H1 (cell line): ENCODE data around the gene RYR3. TPM values are rescaled to one million over a fixed set of nuclear protein-coding genes. Genes with fewer than 3 reads are reported as not detected.

ENCODE experiments used
- CTCF ChIA-PET: fragments of 300-600 bp; sonication (Branson Sonifier 250); formaldehyde crosslinking; loops from one replicate; lab custom pipeline; 2021; ENCODE audit not compliant: partially characterized antibody; lab: Charles Lee
- POLR2A ChIA-PET: fragments of 300-600 bp; sonication (Branson Sonifier 250); formaldehyde crosslinking; loops from one replicate; lab custom pipeline; 2021; ENCODE audit warnings: inconsistent platforms; ENCODE audit not compliant: partially characterized antibody; lab: Charles Lee
- DNase-seq, 2 experiments: peaks; one replicate each; pipeline versions ENCODE4 v3.0.0 to v3.0.0-alpha.2; 2010 to 2022; ENCODE audit warnings: low spot score in 2 of 2, low read depth in 1 of 2, mixed read lengths in 1 of 2
- FAIRE-seq: peaks from 2 replicates; lab custom pipeline; 2011; peaks lifted over from hg19 to GRCh38; lab: Jason Lieb, UNC
- H2AFZ ChIP-seq: 2 replicates; pipeline ENCODE4 v1.8.1; 2012; ENCODE audit warnings: low read length, inconsistent platforms
- H2AK5ac ChIP-seq: 2 replicates; pipeline ENCODE4 v1.6.1; 2013; ENCODE audit warnings: low read depth, low read length
- H2BK120ac ChIP-seq: replicated peaks from 2 replicates; pipeline ENCODE3; 2013; ENCODE audit warnings: low read depth, low read length, inconsistent platforms
- H2BK12ac ChIP-seq: 2 replicates; pipeline ENCODE4 v1.6.1; 2013; ENCODE audit warnings: low read depth, low read length
- H2BK15ac ChIP-seq: 2 replicates; pipeline ENCODE4 v1.6.1; 2013; ENCODE audit warnings: low read length
- H2BK20ac ChIP-seq: 2 replicates; pipeline ENCODE4 v1.6.1; 2013; ENCODE audit warnings: low read length
- H2BK5ac ChIP-seq: 2 replicates; pipeline ENCODE4 v1.6.1; 2013; ENCODE audit warnings: low read depth, low read length
- H3K14ac ChIP-seq: 2 replicates; pipeline ENCODE4 v1.6.1; 2013; ENCODE audit warnings: inconsistent platforms; ENCODE audit not compliant: insufficient read length
- H3K18ac ChIP-seq: 2 replicates; pipeline ENCODE4 v1.6.1; 2013; ENCODE audit warnings: low read length; ENCODE audit errors: extremely low read depth
- H3K23ac ChIP-seq: 2 replicates; pipeline ENCODE4 v1.6.1; 2013; ENCODE audit warnings: inconsistent platforms; ENCODE audit not compliant: insufficient read length
- H3K23me2 ChIP-seq: 2 replicates; pipeline ENCODE4 v1.6.1; 2013; ENCODE audit warnings: low read depth, low read length
- H3K27ac ChIP-seq: 2 replicates; pipeline ENCODE4 v1.6.1; 2011; ENCODE audit warnings: low read depth, low read length, inconsistent platforms
- H3K27me3 ChIP-seq, 4 experiments: replicated peaks in 1 of 4; 1 replicate in 1 of 4; 2 replicates in 3 of 4; pipeline versions ENCODE4 v1.6.1 to v1.8.1; 2011 to 2013; ENCODE audit warnings: low read length in 3 of 4, mild to moderate bottlenecking in 3 of 4, inconsistent platforms in 2 of 4, mixed read lengths in 2 of 4, moderate library complexity in 1 of 4; ENCODE audit not compliant: control insufficient read depth in 3 of 4, insufficient read depth in 3 of 4; ENCODE audit errors: extremely low read depth in 1 of 4
- H3K36me3 ChIP-seq, 4 experiments: 2 replicates each; pipeline versions ENCODE4 v1.6.1 to v1.8.1; 2011 to 2013; ENCODE audit warnings: mild to moderate bottlenecking in 4 of 4, low read length in 3 of 4, moderate library complexity in 2 of 4, control low read depth in 1 of 4, inconsistent platforms in 1 of 4; ENCODE audit not compliant: insufficient read depth in 4 of 4, control insufficient read depth in 2 of 4
- H3K4ac ChIP-seq: replicated peaks from 2 replicates; pipeline ENCODE3; 2013; ENCODE audit warnings: low read length, low read depth, mixed read lengths, inconsistent platforms; ENCODE audit not compliant: insufficient read length
- H3K4me1 ChIP-seq, 4 experiments: replicated peaks in 1 of 4; 1 replicate in 1 of 4; 2 replicates in 3 of 4; pipeline versions ENCODE4 v1.6.1 to v1.8.1; 2011 to 2013; ENCODE audit warnings: low read length in 3 of 4, inconsistent platforms in 2 of 4, mixed read lengths in 1 of 4; ENCODE audit not compliant: insufficient read depth in 4 of 4, control insufficient read depth in 3 of 4
- H3K4me2 ChIP-seq, 2 experiments: 2 replicates each; pipeline versions ENCODE4 v1.6.1 to v1.8.1; 2011 to 2013; ENCODE audit warnings: low read depth in 2 of 2, low read length in 2 of 2, control low read depth in 1 of 2, inconsistent platforms in 1 of 2, mild to moderate bottlenecking in 1 of 2; ENCODE audit not compliant: insufficient read depth in 1 of 2
- H3K4me3 ChIP-seq, 4 experiments: fragments of 200-600, 300-600 bp in 1 of 4; sonication (generic), shearing (Covaris generic), sonication (Bioruptor Twin) in 1 of 4; 2 replicates each; pipeline versions ENCODE4 v1.5.1 to v1.8.1; 2011 to 2016; ENCODE audit warnings: low read length in 4 of 4, low read depth in 3 of 4, control low read depth in 2 of 4, inconsistent platforms in 2 of 4, mild to moderate bottlenecking in 2 of 4, mixed read lengths in 1 of 4, moderate library complexity in 1 of 4; ENCODE audit not compliant: insufficient read depth in 2 of 4; ENCODE audit errors: extremely low read depth in 1 of 4
- H3K56ac ChIP-seq: replicated peaks from 2 replicates; pipeline ENCODE3; 2013; ENCODE audit warnings: low read depth, mild to moderate bottlenecking, mixed read lengths, low read length, inconsistent platforms; ENCODE audit not compliant: insufficient read length
- H3K79me1 ChIP-seq: 2 replicates; pipeline ENCODE4 v1.6.1; 2013; ENCODE audit warnings: low read depth, low read length, control low read depth
- H3K79me2 ChIP-seq, 2 experiments: 2 replicates each; pipeline versions ENCODE4 v1.6.1 to v1.8.1; 2012 to 2013; ENCODE audit warnings: low read length in 2 of 2, mild to moderate bottlenecking in 2 of 2, inconsistent platforms in 1 of 2; ENCODE audit not compliant: insufficient read depth in 2 of 2, control insufficient read depth in 1 of 2
- H3K9ac ChIP-seq, 4 experiments: replicated peaks in 1 of 4; 1 replicate in 1 of 4; 2 replicates in 3 of 4; pipeline versions ENCODE4 v1.6.1 to v1.8.1; 2011 to 2013; ENCODE audit warnings: low read depth in 3 of 4, low read length in 3 of 4, control low read depth in 2 of 4, mild to moderate bottlenecking in 2 of 4, moderate library complexity in 2 of 4, inconsistent platforms in 1 of 4; ENCODE audit errors: extremely low read depth in 1 of 4
- H3K9me3 ChIP-seq, 2 experiments: 2 replicates each; pipeline versions ENCODE4 v1.6.1 to v1.8.1; 2012 to 2013; ENCODE audit warnings: mild to moderate bottlenecking in 2 of 2, moderate library complexity in 2 of 2, control low read depth in 1 of 2, inconsistent platforms in 1 of 2, low read depth in 1 of 2, low read length in 1 of 2, mixed read lengths in 1 of 2; ENCODE audit not compliant: insufficient read depth in 2 of 2
- H4K20me1 ChIP-seq, 2 experiments: replicated peaks in 1 of 2; 2 replicates each; pipeline versions ENCODE3 to v1.8.1; 2011 to 2013; ENCODE audit warnings: inconsistent platforms in 2 of 2, low read length in 2 of 2, mild to moderate bottlenecking in 1 of 2; ENCODE audit not compliant: insufficient read depth in 2 of 2, control insufficient read depth in 1 of 2
- H4K5ac ChIP-seq: 2 replicates; pipeline ENCODE4 v1.6.1; 2013; ENCODE audit warnings: low read length, low read depth, mixed read lengths, inconsistent platforms; ENCODE audit not compliant: insufficient read length
- H4K8ac ChIP-seq: 2 replicates; pipeline ENCODE4 v1.8.0; 2013; ENCODE audit warnings: mild to moderate bottlenecking, moderate library complexity, low read length, inconsistent platforms; ENCODE audit not compliant: insufficient read depth; ENCODE audit errors: extremely low read depth
- H4K91ac ChIP-seq: replicated peaks from 2 replicates; pipeline ENCODE3; 2013; ENCODE audit warnings: low read length, mixed read lengths, inconsistent platforms; ENCODE audit not compliant: insufficient read length
- CREB1 ChIP-seq: IDR thresholded peaks from 2 replicates; pipeline ENCODE4 v1.6.1; 2012; ENCODE audit warnings: inconsistent platforms
- GABPA ChIP-seq: IDR thresholded peaks from 2 replicates; pipeline ENCODE4 v1.6.1; 2011; ENCODE audit warnings: mild to moderate bottlenecking, low read length, moderate library complexity, borderline replicate concordance; ENCODE audit not compliant: insufficient read depth
- HDAC6 ChIP-seq: IDR thresholded peaks from one replicate; pipeline ENCODE4 v1.7.1; 2012; ENCODE audit warnings: low read depth, mild to moderate bottlenecking, inconsistent platforms, low read length, moderate library complexity
- JUN ChIP-seq: IDR thresholded peaks from 2 replicates; pipeline ENCODE4 v1.6.1; 2011; ENCODE audit warnings: low read depth, mild to moderate bottlenecking, improper control_type of control experiment, low read length
- RXRA ChIP-seq: IDR thresholded peaks from 2 replicates; pipeline ENCODE4 v1.6.1; 2011; ENCODE audit warnings: low read depth, mild to moderate bottlenecking, low read length, moderate library complexity; ENCODE audit not compliant: insufficient read depth
- SAP30 ChIP-seq: fragments of 300-600 bp; sonication (generic); IDR thresholded peaks from 2 replicates; pipeline ENCODE4 v1.7.1; 2012; ENCODE audit warnings: low read length, moderate library complexity, mild to moderate bottlenecking, inconsistent platforms; ENCODE audit not compliant: insufficient read depth, insufficient replicate concordance
- SIN3A ChIP-seq, 2 experiments: IDR thresholded peaks in 1 of 2; conservative IDR thresholded peaks in 1 of 2; 2 replicates each; pipeline ENCODE4 v1.6.1; 2011 to 2012; ENCODE audit warnings: low read length in 2 of 2, improper control_type of control experiment in 1 of 2, low read depth in 1 of 2, mild to moderate bottlenecking in 1 of 2
- SP2 ChIP-seq: IDR thresholded peaks from 2 replicates; pipeline ENCODE4 v1.6.1; 2012; ENCODE audit warnings: mild to moderate bottlenecking, low read length, inconsistent platforms
- WGBS, 2 experiments: shearing (Covaris generic) in 1 of 2; methylation state at CpG; one replicate each; pipeline versions ENCODE4 v1.1.6 to v1.1.7; 2013 to 2015; ENCODE audit warnings: low lambda C conversion rate in 2 of 2, mixed read lengths in 2 of 2, inconsistent platforms in 1 of 2, low coverage in 1 of 2, missing lambda C conversion rate in 1 of 2; ENCODE audit not compliant: insufficient replicate concordance in 2 of 2, insufficient coverage in 1 of 2, insufficient read length in 1 of 2; ENCODE audit errors: extremely low coverage in 1 of 2, missing lambda C conversion rate in 1 of 2; 5-methylcytosine and 5-hydroxymethylcytosine counted together
- polyA plus RNA-seq, 7 experiments: library from polyadenylated mRNA; depleted of rRNA in 3 of 7; stranded (reverse) in 5 of 7; unstranded in 2 of 7; fragments of >200 nt in 5 of 7; fragments of 200-250 nt in 2 of 7; gene quantifications; 1 replicate in 5 of 7; 2 replicates in 1 of 7; 4 replicates in 1 of 7; pipeline versions ENCODE4 v1.2.1 to v1.2.3, GENCODE V29; 2011 to 2013; ENCODE audit warnings: missing spikeins in 2 of 7, mixed read lengths in 2 of 7
- total RNA-seq: library from RNA; stranded (reverse); fragmentation: NEBNext Ultra II Directional; extraction: Animal tissue kit (Norgen Biotek cat#: 25700); gene quantifications from 2 replicates; pipeline ENCODE4 v1.2.1, GENCODE V29; 2021

Gene RYR3
- total and polyA plus RNA-seq, 2 of the 8 experiments (the other 6 are each of a cell fraction or from before 2014, with no cell fraction given): 0.33 to 3.4 TPM

DNA sequence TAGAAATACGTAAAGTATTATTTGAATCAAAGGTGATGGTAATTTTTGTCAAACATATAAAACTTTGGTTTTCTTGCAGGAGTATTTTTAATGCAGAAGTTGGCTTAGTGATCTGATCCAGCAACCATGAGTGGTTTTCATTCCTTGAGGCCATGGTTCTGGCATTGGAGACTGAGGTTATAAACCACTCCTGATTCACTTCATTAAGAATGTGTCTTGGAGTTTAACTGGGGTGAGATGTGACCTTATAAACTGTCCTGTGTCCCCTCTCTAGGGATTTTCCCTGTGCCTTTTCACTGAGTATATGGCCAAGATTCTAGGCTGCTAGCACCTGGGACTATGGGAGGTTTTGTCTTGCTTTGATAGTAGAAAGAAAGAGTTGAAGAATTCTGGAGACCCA, 94.3 kb downstream of the RYR3 start:
- POLR2A ChIA-PET: no interaction called here
- no peaks in the 10 kb centered on the region for H3K79me2 ChIP-seq
- H3K56ac ChIP-seq: no peak overlapping the region
- 94% methylated on average over 1 of the region's 1 CpG; no CpG with 5 or more reads in 1 of the 2 experiments for WGBS, 2 experiments
- no peak overlapping the region for H3K4ac ChIP-seq
- no peak overlapping the region for H3K9ac ChIP-seq
- no peak overlapping the region for H2BK15ac ChIP-seq
- H3K4me3 ChIP-seq: no peak overlapping the region
- no peak for FAIRE-seq
- no peaks in the 10 kb centered on the region for H3K79me1 ChIP-seq
- H2AK5ac ChIP-seq: no peak overlapping the region
- H3K4me2 ChIP-seq: no peak overlapping the region
- H4K20me1 ChIP-seq: no peaks in the 10 kb centered on the region
- H4K5ac ChIP-seq: no peak overlapping the region
- peaks cover 0 to 2% (median under 1%) of the 10 kb centered on the region in 4 experiments; a peak in 2 of 7 replicates for H3K4me1 ChIP-seq
- H3K27me3 ChIP-seq: no peaks in the 10 kb centered on the region
- H3K18ac ChIP-seq: no peak overlapping the region
- CTCF ChIA-PET: interaction anchor here (1.7 to 1.8 kb wide), 2 partner anchors 12 to 14 kb away, joined by 4 to 8 read pairs; no protein-coding TSS in a partner anchor
- H2BK20ac ChIP-seq: no peak overlapping the region
- H3K23ac ChIP-seq: no peak overlapping the region
- no peak overlapping the region for H4K91ac ChIP-seq
- no peak overlapping the region for H3K14ac ChIP-seq
- H2BK12ac ChIP-seq: no peak overlapping the region
- H2BK120ac ChIP-seq: no peak overlapping the region
- no peaks in the 10 kb centered on the region for H3K36me3 ChIP-seq
- H3K27ac ChIP-seq: no peak overlapping the region
- H4K8ac ChIP-seq: no peak overlapping the region
- no peak for DNase-seq
- H2AFZ ChIP-seq: no peak overlapping the region
- no peak overlapping the region for H2BK5ac ChIP-seq
- H3K23me2 ChIP-seq: no peaks in the 10 kb centered on the region
- H3K9me3 ChIP-seq: no peaks in the 10 kb centered on the region
- TF ChIP-seq SIN3A (conservative IDR thresholded peaks at IDR 0.05 in 1 of 2, IDR thresholded peaks at IDR 0.05 in 1 of 2; ENCODE audit: low read depth in 1 of 2, low read length in 2 of 2): no peak
- TF ChIP-seq SAP30: no peak
- no peak for TF ChIP-seq SP2
- TF ChIP-seq HDAC6: no peak
- TF ChIP-seq GABPA: no peak
- TF ChIP-seq CREB1: no peak
- no peak for TF ChIP-seq JUN
- no peak for TF ChIP-seq RXRA
